GM12873 (cell line): ENCODE measurements around the gene PLXNA2.

ENCODE experiments used
- TF ChIP-seq, protein P1 (sequence below): IDR thresholded peaks from 2 replicates; pipeline ENCODE4 v1.5.1; 2012; ENCODE audit warnings: low read depth, mild to moderate bottlenecking, moderate library complexity, low read length, control low read depth; ENCODE audit not compliant: insufficient read depth; ENCODE audit errors: missing control alignments

PLXNA2 gene

DNA sequence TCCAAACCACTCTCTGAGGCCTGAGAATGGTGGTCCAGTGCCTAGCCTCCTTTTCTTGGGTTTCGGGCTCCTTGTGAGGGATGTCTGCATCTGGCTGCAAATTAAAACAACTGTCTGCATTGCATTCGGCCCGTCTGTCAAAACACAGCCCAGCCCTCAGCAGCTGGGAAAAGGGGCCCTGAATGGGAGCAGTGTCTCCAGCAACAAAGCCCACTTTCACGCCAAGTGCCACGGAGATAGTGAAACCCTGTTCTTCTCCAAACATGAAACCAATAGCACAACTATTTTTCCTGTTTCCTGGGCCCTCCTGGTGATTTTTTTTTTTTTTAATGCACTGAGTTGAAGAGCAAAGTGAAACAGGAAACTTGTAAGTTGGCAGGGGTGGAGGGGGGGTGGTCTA is 138.4 kb downstream of the PLXNA2 start:
- TF ChIP-seq, protein P1, sequence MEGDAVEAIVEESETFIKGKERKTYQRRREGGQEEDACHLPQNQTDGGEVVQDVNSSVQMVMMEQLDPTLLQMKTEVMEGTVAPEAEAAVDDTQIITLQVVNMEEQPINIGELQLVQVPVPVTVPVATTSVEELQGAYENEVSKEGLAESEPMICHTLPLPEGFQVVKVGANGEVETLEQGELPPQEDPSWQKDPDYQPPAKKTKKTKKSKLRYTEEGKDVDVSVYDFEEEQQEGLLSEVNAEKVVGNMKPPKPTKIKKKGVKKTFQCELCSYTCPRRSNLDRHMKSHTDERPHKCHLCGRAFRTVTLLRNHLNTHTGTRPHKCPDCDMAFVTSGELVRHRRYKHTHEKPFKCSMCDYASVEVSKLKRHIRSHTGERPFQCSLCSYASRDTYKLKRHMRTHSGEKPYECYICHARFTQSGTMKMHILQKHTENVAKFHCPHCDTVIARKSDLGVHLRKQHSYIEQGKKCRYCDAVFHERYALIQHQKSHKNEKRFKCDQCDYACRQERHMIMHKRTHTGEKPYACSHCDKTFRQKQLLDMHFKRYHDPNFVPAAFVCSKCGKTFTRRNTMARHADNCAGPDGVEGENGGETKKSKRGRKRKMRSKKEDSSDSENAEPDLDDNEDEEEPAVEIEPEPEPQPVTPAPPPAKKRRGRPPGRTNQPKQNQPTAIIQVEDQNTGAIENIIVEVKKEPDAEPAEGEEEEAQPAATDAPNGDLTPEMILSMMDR, result no peak

DNA sequence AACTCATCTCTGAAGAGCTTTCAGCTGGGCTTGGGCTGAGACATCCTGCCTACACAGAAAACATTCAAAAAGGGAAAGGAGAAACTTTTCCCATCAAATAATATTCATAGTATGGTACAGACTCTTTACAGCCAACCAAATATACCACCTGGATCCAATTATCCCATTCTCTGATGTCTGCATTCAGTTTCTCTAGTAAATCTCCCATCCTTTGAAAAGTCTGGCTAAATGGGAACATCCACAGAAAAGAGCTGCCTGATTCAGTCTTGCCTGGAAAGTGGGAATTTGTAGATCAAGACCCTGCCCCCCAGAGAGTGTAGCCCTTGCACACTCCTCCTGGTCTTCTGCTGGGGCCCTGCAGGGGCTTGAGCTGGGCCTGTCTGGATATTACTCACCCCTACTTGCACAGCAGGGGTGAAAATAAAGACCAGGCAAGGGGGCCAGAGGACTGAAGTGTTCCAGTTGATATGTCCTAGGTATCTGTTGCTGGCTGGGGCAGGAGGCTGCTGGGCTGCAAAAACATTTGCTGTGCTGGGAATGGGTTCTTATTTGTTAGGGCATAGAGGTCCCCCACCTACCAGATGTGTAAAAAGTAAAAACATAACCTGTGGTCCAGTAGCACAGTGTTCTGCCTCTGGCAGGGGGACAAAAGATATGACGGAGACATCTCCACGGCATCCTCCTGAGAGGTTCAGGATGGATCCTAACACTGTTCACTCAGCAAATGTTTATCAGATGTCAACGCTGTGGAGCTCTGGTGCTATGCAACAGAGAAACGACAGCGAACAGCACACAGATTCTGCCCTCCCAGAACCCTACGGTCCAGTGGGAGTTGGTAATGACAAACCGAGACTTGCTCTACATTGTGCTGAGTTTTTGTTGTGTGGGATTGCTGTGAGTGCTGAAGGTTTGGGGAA is 140.3 kb downstream of the PLXNA2 start:
- TF ChIP-seq, protein P1, result no peak

GRCh38 chr1:208101661-208102431 is 142.3 kb downstream of the PLXNA2 start:
- TF ChIP-seq, protein P1, result no peak

- TF ChIP-seq, protein P1, result no peak
Observed at GRCh38 chr1:208100906-208101305, 143.3 kb downstream of the PLXNA2 start.

DNA sequence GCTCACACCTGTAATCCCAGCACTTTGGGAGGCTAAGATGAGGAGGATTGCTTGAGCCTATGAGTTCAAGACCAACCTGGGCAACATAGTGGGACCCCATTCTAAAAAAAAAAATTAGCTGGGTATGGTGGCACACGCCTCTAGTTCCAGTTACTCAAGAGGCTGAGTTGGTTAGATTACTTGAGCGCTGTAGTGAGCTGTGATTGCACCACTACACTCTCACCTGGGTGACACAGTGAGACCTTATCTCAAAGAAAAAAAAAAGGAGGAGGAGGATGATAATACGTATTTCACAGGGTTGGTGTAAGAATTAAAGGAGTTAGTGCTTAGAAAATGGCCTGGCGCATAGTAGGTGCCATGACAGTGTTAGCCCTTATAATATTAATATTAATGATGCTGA is 144.1 kb downstream of the PLXNA2 start:
- TF ChIP-seq, protein P1, result no peak

DNA sequence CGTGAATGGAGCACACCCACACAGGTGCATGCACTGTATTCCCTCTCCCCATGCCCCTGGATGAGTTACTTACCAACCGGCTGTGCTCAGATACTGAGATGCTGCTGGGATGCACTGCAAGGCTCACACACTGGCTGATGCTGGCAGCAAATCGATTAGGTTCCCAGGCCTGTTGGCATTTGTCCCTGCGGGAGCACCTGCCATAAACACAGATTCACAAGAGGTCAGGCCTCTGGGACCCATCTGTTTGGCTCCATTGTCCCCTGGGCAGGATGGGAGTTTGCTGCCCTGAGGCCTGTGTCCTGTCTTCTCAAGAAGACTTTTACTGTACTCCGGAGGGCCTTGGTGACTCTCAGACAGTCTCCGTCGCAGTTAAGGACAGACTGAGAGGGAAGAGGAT is 145.4 kb downstream of the PLXNA2 start:
- TF ChIP-seq, protein P1, result no peak
